DND-41 (cell line): ENCODE data around the gene C11orf58.

ENCODE experiments used
- EZH2 ChIP-seq: IDR thresholded peaks from 3 replicates; pipeline ENCODE4 v1.6.1; 2012; ENCODE audit warnings: borderline replicate concordance, low read depth, mild to moderate bottlenecking, moderate library complexity, low read length, inconsistent platforms; ENCODE audit not compliant: severe bottlenecking
- TF ChIP-seq, protein P1 (sequence below): IDR thresholded peaks from 2 replicates; pipeline ENCODE4 v1.5.1; 2012; ENCODE audit warnings: borderline replicate concordance, low read length, moderate library complexity, mild to moderate bottlenecking; ENCODE audit not compliant: poor library complexity, severe bottlenecking; ENCODE audit errors: extremely low read depth

DNA sequence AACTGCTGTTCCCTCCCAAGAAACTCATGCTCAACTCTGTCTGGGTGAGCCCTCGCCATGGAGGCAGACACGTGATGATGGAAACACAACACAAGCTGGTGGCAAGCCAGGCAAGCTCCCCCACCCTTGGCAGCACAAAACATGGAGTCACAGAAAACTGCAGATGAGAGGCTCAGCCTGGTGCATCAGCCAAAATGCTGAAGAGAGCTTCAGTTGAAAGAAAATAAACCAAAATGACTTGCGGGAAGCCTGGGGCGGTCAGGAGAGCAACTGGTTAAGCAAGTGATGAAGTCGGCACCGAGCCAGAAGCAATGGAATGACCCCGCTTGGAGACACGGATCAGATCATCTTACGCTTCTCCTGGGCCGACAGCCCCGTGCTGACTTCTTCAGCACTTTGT, 68.3 kb downstream of the C11orf58 start:
- TF ChIP-seq, protein P1, sequence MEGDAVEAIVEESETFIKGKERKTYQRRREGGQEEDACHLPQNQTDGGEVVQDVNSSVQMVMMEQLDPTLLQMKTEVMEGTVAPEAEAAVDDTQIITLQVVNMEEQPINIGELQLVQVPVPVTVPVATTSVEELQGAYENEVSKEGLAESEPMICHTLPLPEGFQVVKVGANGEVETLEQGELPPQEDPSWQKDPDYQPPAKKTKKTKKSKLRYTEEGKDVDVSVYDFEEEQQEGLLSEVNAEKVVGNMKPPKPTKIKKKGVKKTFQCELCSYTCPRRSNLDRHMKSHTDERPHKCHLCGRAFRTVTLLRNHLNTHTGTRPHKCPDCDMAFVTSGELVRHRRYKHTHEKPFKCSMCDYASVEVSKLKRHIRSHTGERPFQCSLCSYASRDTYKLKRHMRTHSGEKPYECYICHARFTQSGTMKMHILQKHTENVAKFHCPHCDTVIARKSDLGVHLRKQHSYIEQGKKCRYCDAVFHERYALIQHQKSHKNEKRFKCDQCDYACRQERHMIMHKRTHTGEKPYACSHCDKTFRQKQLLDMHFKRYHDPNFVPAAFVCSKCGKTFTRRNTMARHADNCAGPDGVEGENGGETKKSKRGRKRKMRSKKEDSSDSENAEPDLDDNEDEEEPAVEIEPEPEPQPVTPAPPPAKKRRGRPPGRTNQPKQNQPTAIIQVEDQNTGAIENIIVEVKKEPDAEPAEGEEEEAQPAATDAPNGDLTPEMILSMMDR: no peak
- TF ChIP-seq EZH2: no peak
